ENCODE measurements around the gene THUMPD1.

DNA sequence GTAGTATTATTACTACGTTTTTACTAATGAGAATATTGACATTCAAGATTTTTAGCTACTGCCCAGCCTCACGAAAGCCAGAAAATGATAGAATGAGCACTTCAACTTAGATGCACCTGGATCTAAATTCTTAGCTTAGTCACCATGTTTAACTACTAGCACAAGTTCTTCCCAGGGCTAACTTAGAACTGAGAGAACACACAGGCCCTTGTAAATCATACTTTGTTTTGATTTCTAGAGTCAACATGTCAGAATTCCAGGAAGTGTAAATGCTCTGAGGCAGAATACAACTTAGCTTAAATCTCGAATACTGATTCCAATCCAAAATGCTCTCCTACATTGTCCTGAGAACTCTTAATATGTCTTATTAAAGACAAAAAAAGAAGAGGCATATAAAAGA is 37.3 kb downstream of the THUMPD1 start:
- TF ChIP-seq POLR2AphosphoS5 (IDR thresholded peaks at IDR 0.05; ENCODE audit: low read depth), result no peak
- TF ChIP-seq, protein P1, sequence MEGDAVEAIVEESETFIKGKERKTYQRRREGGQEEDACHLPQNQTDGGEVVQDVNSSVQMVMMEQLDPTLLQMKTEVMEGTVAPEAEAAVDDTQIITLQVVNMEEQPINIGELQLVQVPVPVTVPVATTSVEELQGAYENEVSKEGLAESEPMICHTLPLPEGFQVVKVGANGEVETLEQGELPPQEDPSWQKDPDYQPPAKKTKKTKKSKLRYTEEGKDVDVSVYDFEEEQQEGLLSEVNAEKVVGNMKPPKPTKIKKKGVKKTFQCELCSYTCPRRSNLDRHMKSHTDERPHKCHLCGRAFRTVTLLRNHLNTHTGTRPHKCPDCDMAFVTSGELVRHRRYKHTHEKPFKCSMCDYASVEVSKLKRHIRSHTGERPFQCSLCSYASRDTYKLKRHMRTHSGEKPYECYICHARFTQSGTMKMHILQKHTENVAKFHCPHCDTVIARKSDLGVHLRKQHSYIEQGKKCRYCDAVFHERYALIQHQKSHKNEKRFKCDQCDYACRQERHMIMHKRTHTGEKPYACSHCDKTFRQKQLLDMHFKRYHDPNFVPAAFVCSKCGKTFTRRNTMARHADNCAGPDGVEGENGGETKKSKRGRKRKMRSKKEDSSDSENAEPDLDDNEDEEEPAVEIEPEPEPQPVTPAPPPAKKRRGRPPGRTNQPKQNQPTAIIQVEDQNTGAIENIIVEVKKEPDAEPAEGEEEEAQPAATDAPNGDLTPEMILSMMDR (IDR thresholded peaks at IDR 0.05; ENCODE audit: insufficient read depth, low read length), result no peak
